Measurements from ENCODE around the gene DCTN5. TPM values are rescaled to one million over a fixed set of nuclear protein-coding genes. Genes with fewer than 3 reads are reported as not detected.

The DCTN5 gene
- total RNA-seq, 2 donors from 2014 or later: 32.9 to 45.9 TPM

DNA sequence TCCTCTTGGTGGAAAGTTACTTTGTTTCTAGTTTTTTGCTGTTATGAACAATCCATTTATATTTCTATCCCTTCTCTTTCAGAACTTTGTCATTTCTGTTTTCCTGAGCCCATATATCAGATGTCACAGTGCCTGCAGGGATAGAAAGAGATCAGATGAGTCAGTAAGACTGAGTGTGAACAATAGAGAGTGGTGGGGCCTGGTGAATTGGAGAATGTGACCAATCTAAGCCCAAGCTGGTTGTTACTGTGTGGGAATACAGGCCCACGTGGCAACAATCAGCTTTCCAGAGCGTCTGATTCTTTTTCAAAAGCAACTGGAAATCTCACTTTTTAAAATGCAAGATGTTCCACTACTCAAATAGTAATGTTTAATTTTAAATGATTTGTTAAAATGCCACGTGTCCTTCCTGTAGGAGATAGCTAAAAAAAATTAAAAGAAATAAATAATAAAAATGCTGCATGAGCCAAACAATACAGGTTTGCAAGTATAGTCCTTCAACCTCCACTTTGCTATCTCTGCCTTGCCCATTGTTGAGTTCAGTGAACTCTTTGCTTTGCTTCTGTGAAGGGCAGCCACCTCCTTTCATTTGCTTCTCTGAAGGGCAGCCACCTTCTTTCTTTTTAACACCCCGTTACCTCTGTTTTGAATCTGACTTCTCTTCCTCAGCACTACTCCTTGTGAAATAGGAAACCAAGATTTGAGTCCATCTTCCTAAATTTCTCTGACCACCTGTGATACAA, 9.6 kb downstream of the DCTN5 start:
- intact Hi-C loops (cut with DNase I): no loop called here

GRCh38 chr16:23651943-23652468, 10.7 kb downstream of the DCTN5 start:
- ATAC-seq: no peak
- intact Hi-C loops (cut with DNase I): no loop called here
- no peak for DNase-seq

More for the DNA sequence above, 9.6 kb downstream of the DCTN5 start:
- no peak for DNase-seq
- ATAC-seq: no peak

DNA sequence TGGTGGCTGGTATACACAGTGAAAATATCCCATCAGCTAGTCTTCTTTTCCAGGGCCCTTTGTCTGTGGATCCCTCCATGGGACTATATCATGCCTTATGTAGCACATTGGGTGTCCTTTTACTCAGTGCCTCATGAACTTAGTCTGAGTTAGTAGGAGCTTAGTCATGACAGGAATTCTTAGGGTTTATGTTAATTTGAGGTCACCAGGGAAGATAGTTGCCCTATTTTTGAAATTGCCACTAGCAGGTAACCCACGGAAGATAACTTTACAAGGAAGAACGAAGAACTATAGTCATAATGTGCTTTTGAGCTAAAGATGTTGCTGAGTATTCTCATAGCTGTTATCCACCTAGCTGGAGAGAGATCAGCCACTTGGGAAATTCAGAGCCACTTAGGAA, 22.7 kb downstream of the DCTN5 start:
- intact Hi-C loops (cut with DNase I): no loop called here
- DNase-seq: no peak
- ATAC-seq: no peak

DNA sequence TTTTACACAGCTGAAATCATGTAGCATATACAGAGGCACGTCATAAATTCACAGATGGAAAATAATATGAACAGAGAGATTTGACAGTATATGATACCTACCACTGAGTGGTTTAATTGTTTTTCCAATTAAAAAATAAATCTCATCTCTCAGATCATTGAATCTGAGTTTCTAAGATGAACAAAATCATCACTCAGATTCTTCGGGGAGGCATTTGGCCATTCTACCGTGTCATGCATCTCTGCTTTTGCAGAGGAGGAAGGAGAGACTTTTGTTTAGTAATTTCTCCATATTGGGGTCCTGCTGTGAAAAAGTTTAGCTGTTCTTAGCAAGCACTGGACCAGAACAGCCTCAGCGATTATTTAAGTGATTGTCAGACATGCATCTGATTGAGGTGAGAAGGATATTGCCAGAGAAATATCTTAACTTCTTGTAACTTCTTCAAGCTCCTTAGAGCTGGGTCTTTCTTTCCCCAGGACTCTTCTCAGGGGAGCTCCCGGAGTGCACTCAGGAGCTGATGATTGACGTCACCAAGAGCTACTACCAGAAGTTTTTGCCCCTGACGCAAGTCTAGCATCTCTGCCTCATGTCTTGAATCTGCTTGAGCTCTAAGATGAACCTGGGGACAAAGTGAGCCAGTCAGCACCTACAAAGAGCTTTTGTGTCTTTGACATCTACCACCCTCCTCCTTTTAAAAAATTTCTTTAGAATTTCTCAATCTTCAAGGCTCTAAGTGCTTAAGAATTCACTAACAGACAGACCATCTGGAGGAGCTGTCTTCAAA, 25.5 kb downstream of the DCTN5 start:
- ATAC-seq (no peak), DNase-seq (no peak)
- intact Hi-C loops (cut with DNase I): no loop called here

GRCh38 chr16:23667355-23667659, 26.0 kb downstream of the DCTN5 start:
- ATAC-seq (no peak), DNase-seq (no peak)
- intact Hi-C loops (cut with DNase I): no loop called here

- ATAC-seq (no peak), DNase-seq (no peak)
- intact Hi-C loops (cut with DNase I): no loop called here
Observed at GRCh38 chr16:23668225-23668624, 27.0 kb downstream of the DCTN5 start.

GRCh38 chr16:23668873-23669272, 27.6 kb downstream of the DCTN5 start:
- ATAC-seq: no peak
- intact Hi-C loops (cut with DNase I): no loop called here

GRCh38 chr16:23670137-23670776, 29.0 kb downstream of the DCTN5 start:
- intact Hi-C loops (cut with DNase I): no loop called here
- DNase-seq (no peak), ATAC-seq (peak in 1 of 2 donors; percentile 17)

More at GRCh38 chr16:23668873-23669272, 27.6 kb downstream of the DCTN5 start:
- no peak for DNase-seq

DNA sequence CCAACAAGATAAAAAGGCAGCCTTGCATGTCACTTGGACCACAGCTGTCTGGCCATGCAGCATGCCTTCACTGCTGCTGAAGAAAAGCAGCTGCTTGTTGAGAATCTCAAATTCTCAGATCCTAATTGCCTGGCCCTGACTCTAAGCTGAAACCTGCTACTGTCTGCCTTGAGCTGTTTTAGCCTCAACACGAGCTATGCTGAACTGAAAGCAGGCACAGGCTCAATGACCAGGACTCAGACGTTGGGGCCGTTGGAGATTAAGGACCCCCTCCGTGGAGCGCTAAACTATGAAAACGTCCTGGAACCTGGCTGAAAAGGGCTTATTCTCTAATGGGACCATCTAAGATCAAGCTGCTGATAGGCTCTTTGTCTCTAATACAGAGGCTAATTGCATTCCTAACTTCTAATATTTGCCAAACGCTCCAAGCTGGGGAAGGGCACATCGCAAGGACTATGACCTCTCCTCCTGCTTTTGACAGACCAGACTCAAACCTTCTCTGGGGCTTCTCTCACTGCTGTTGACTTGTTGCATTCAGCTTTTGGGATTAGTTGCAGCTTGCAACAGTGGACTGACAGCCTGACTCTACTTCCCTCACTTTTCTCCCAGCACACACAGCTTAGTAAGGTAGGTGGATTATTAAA, 32.8 kb downstream of the DCTN5 start:
- intact Hi-C loops (cut with DNase I): no loop called here
- DNase-seq: no peak

DNA sequence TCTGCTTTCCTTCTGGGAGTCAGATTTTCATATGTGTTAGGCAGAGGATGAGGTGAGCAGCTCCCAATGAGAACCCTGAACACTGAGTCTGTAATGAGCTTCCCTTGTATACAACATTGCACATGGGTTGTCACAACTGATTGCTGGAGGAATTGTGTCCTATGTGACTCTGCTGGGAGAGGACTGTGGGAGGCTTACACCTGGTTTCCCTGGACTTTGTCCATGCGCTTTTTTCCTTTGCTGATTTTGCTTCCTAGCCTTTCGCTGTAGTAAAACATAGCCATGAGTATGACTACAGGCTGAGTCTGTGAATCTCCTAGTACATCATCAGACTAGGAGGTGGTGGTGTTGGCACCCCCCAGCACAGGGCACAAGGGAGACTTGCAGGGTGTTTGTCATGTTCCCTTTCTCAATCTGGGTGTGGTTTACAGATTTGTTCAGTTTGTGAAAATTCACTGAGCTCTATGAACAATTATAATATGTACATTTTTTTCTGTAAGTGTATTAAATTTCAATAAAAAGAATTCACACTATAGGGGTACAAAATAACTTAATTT, 35.7 kb downstream of the DCTN5 start:
- intact Hi-C loops (cut with DNase I): loop anchor here in 1 of 2 donors (5.0 kb wide), 1 partner anchor 360 kb away; no protein-coding TSS in a partner anchor
- DNase-seq (no peak), ATAC-seq (no peak)

More for the DNA sequence above, 32.8 kb downstream of the DCTN5 start:
- no peak for ATAC-seq

DNA sequence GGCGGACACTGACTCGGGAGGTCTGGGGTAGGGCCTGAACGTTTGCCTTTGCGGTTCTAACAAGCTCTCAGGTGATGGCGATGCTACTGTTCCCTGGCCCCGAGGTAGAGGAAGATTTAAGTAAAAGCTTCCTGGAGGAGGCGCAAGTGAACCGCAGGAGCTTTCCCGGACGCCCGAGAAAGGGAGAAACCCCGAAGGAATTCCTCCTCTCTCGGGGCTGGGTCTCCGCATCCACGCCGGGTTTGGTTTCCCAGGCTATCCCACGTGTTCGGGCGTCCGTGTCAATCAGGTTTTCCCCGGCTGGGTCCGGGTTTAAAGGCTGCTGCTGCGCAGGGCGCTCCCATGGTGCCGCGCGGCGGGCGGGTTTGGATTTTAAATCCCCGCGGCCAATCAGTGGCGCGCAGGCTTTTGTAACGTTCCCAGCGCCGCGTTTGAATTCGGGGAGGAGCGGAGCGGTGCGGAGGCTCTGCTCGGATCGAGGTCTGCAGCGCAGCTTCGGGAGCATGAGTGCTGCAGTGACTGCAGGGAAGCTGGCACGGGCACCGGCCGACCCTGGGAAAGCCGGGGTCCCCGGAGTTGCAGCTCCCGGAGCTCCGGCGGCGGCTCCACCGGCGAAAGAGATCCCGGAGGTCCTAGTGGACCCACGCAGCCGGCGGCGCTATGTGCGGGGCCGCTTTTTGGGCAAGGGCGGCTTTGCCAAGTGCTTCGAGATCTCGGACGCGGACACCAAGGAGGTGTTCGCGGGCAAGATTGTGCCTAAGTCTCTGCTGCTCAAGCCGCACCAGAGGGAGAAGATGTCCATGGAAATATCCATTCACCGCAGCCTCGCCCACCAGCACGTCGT, 37.4 kb downstream of the DCTN5 start, which contains the start of gene PLK1:
Gene PLK1 (plus strand): TSS at position 460 of the 844 bp plus-strand sequence. CDS start 44 bp downstream, at position 504.
- ATAC-seq: peak; percentile 93 to 95
- DNase-seq: peak; percentile 78
- intact Hi-C loops (cut with DNase I): loop anchor here in 1 of 2 donors (5.0 kb wide), 1 partner anchor 359 kb away; no protein-coding TSS in a partner anchor

DNA sequence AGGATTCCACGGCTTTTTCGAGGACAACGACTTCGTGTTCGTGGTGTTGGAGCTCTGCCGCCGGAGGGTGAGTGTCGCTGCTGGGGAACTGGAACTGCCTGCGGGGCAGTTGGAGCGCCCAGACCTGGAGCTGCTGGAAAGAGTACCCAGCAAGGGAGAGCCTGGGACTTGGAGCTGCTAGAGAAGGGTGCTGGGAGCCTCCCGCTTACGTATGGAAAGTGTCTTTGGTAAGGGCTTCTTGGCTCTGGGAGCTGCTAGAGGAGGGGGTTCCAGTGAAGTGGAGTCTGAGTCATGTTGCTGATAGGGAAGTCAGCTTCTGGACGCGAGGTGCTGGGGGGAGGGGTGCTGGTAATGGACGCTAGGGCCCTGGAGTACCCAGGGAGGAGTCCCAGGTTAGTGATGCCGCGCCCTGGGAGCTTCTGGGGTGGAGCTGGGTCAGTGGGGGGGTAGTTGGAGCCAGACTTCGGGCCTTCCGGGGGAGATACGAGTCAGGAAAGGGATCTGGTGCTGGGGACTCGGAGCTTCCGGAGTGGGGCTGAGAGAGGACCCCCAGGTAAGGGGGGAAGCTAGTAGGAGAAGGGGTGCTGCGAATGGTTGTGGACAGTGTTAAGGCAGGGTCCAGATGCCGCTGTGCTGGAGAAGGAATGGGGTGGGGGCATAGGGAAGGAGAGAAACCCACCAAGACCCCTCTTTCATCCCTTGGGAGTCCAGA, 38.2 kb downstream of the DCTN5 start:
- DNase-seq (no peak), ATAC-seq (peak in 1 of 2 donors; percentile 51)
- intact Hi-C loops (cut with DNase I): loop anchor here in 1 of 2 donors (5.0 kb wide), 1 partner anchor 358 kb away; no protein-coding TSS in a partner anchor

DNA sequence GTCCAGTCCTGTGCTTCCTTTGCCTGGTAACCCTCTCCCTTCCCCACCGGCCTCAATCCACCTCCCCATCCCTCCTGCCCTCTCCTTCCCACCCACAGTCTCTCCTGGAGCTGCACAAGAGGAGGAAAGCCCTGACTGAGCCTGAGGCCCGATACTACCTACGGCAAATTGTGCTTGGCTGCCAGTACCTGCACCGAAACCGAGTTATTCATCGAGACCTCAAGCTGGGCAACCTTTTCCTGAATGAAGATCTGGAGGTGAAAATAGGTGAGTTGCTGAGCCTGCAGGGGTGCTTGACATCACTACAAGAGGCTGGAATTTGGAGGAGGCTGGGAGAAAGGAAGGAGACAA, 38.7 kb downstream of the DCTN5 start:
- ATAC-seq (no peak), DNase-seq (no peak)
- intact Hi-C loops (cut with DNase I): loop anchor here in 1 of 2 donors (5.0 kb wide), 1 partner anchor 357 kb away; no protein-coding TSS in a partner anchor

DNA sequence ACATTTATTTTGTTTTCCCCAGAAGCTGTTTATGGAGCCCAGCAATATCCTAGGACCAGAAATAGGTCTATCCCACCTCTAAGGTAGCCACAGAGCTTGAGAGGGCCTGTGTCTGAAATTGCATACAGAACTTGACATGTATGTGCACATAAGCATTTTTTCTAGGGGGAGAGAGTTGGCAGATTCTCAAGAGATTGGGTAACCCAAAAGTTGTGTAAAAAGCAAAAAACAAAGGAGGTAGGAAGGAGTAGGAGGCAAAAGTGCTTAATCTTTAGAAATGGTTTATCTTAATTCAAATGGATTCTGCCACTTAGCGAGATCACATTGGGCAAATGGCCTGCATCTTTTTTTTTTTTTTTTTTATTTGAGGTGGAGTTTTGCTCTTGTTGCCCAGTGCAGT, 40.9 kb downstream of the DCTN5 start:
- no peak for ATAC-seq
- intact Hi-C loops (cut with DNase I): no loop called here
- no peak for DNase-seq

GRCh38 chr16:23683487-23683886, 42.2 kb downstream of the DCTN5 start:
- intact Hi-C loops (cut with DNase I): no loop called here
- DNase-seq (no peak), ATAC-seq (no peak)

DNA sequence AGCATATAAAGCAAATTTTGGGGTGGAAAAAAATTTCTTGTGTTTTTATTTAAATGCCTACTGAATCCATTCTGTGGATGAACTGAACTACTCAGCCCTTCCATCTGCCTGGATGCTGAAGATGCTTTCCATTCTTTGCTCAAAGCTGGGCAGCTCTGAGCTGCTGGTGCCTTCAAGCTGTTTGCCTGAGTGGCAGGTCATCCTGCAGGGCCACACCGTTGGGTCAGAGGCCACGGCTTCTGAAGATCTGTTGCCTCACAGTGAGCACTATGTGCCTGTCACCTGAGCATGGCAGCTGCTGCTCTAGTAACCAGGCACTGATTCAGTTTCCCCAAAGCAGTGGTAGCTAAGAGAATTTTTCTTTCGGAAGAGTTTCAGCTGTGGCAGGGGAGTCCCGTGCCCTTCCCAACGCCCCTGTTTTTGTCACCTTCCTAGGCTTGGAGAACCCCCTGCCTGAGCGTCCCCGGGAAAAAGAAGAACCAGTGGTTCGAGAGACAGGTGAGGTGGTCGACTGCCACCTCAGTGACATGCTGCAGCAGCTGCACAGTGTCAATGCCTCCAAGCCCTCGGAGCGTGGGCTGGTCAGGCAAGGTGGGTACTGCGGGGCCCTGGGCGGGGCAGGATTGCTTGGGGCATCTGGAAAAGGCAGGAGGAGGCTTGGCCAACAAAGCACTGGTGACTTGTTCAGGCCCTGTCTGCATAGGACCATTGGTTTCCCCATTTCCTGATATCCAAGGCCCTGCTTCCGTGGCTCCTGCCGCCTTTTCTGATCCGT, 46.0 kb downstream of the DCTN5 start:
- intact Hi-C loops (cut with DNase I): no loop called here
- no peak for ATAC-seq
- no peak for DNase-seq

All from left cardiac atrium (tissue), 4 donors.